ENCODE results near the gene C1orf174.

The C1orf174 gene

GRCh38 chr1:3852711-3853485, 47.2 kb downstream of the C1orf174 start:
- H3K9me3 ChIP-seq (ENCODE audit: control insufficient read depth, insufficient read depth, low read length): no peaks in the 10 kb centered on the region
- H3K36me3 ChIP-seq (ENCODE audit: control insufficient read depth, insufficient read depth, low read length): peaks cover 7% of the 10 kb centered on the region
- no peak overlapping the region for H3K9ac ChIP-seq (ENCODE audit: low read depth, low read length)
- no peak overlapping the region for H3K4me3 ChIP-seq (ENCODE audit: low read depth, low read length)
- H3K27me3 ChIP-seq (ENCODE audit: control insufficient read depth, insufficient read depth, low read length): peaks cover under 1% of the 10 kb centered on the region
- peaks cover 3% of the 10 kb centered on the region for H3K4me1 ChIP-seq (ENCODE audit: control insufficient read depth, insufficient read depth, low read length)

- Histone ChIP-seq H3K9me3 (ENCODE audit: control insufficient read depth, insufficient read depth, low read length) (no peaks in the 10 kb centered on the region), H3K4me3 (ENCODE audit: low read depth, low read length) (no peak overlapping the region), H3K36me3 (ENCODE audit: control insufficient read depth, insufficient read depth, low read length) (peaks cover 10% of the 10 kb centered on the region), H3K4me1 (ENCODE audit: control insufficient read depth, insufficient read depth, low read length) (peaks cover 3% of the 10 kb centered on the region), H3K27me3 (ENCODE audit: control insufficient read depth, insufficient read depth, low read length) (no peaks in the 10 kb centered on the region), H3K9ac (ENCODE audit: low read depth, low read length) (no peak overlapping the region)
Measured at GRCh38 chr1:3852091-3852490, 48.0 kb downstream of the C1orf174 start.

GRCh38 chr1:3851292-3851691, 48.8 kb downstream of the C1orf174 start:
- Histone ChIP-seq H3K36me3 (ENCODE audit: control insufficient read depth, insufficient read depth, low read length) (peaks cover 10% of the 10 kb centered on the region), H3K9me3 (ENCODE audit: control insufficient read depth, insufficient read depth, low read length) (no peaks in the 10 kb centered on the region), H3K9ac (ENCODE audit: low read depth, low read length) (no peak overlapping the region), H3K4me3 (ENCODE audit: low read depth, low read length) (no peak overlapping the region), H3K27me3 (ENCODE audit: control insufficient read depth, insufficient read depth, low read length) (no peaks in the 10 kb centered on the region), H3K4me1 (ENCODE audit: control insufficient read depth, insufficient read depth, low read length) (peaks cover 3% of the 10 kb centered on the region)

GRCh38 chr1:3850857-3851256, 49.2 kb downstream of the C1orf174 start:
- H3K27me3 ChIP-seq (ENCODE audit: control insufficient read depth, insufficient read depth, low read length): no peaks in the 10 kb centered on the region
- H3K4me1 ChIP-seq (ENCODE audit: control insufficient read depth, insufficient read depth, low read length): peaks cover 2% of the 10 kb centered on the region
- H3K9ac ChIP-seq (ENCODE audit: low read depth, low read length): no peak overlapping the region
- H3K4me3 ChIP-seq (ENCODE audit: low read depth, low read length): no peak overlapping the region
- peaks cover 10% of the 10 kb centered on the region for H3K36me3 ChIP-seq (ENCODE audit: control insufficient read depth, insufficient read depth, low read length)
- no peaks in the 10 kb centered on the region for H3K9me3 ChIP-seq (ENCODE audit: control insufficient read depth, insufficient read depth, low read length)

- no peak overlapping the region for H3K9ac ChIP-seq (ENCODE audit: low read depth, low read length)
- H3K36me3 ChIP-seq (ENCODE audit: control insufficient read depth, insufficient read depth, low read length): peaks cover 10% of the 10 kb centered on the region
- no peaks in the 10 kb centered on the region for H3K9me3 ChIP-seq (ENCODE audit: control insufficient read depth, insufficient read depth, low read length)
- H3K4me3 ChIP-seq (ENCODE audit: low read depth, low read length): no peak overlapping the region
- no peaks in the 10 kb centered on the region for H3K27me3 ChIP-seq (ENCODE audit: control insufficient read depth, insufficient read depth, low read length)
- no peaks in the 10 kb centered on the region for H3K4me1 ChIP-seq (ENCODE audit: control insufficient read depth, insufficient read depth, low read length)
Measured at GRCh38 chr1:3847081-3847480, 53.0 kb downstream of the C1orf174 start.

GRCh38 chr1:3846541-3846940, 53.5 kb downstream of the C1orf174 start:
- H3K9ac ChIP-seq (ENCODE audit: low read depth, low read length): no peak overlapping the region
- H3K36me3 ChIP-seq (ENCODE audit: control insufficient read depth, insufficient read depth, low read length): peaks cover 12% of the 10 kb centered on the region
- H3K27me3 ChIP-seq (ENCODE audit: control insufficient read depth, insufficient read depth, low read length): no peaks in the 10 kb centered on the region
- no peaks in the 10 kb centered on the region for H3K9me3 ChIP-seq (ENCODE audit: control insufficient read depth, insufficient read depth, low read length)
- H3K4me1 ChIP-seq (ENCODE audit: control insufficient read depth, insufficient read depth, low read length): no peaks in the 10 kb centered on the region
- no peak overlapping the region for H3K4me3 ChIP-seq (ENCODE audit: low read depth, low read length)

- H3K36me3 ChIP-seq (ENCODE audit: control insufficient read depth, insufficient read depth, low read length): peaks cover 16% of the 10 kb centered on the region
- no peaks in the 10 kb centered on the region for H3K9me3 ChIP-seq (ENCODE audit: control insufficient read depth, insufficient read depth, low read length)
- H3K4me1 ChIP-seq (ENCODE audit: control insufficient read depth, insufficient read depth, low read length): no peaks in the 10 kb centered on the region
- no peaks in the 10 kb centered on the region for H3K27me3 ChIP-seq (ENCODE audit: control insufficient read depth, insufficient read depth, low read length)
- no peak overlapping the region for H3K9ac ChIP-seq (ENCODE audit: low read depth, low read length)
- no peak overlapping the region for H3K4me3 ChIP-seq (ENCODE audit: low read depth, low read length)
Measured at GRCh38 chr1:3842912-3843311, 57.2 kb downstream of the C1orf174 start.

- no peaks in the 10 kb centered on the region for H3K9me3 ChIP-seq (ENCODE audit: control insufficient read depth, insufficient read depth, low read length)
- H3K4me1 ChIP-seq (ENCODE audit: control insufficient read depth, insufficient read depth, low read length): no peaks in the 10 kb centered on the region
- no peak overlapping the region for H3K9ac ChIP-seq (ENCODE audit: low read depth, low read length)
- no peaks in the 10 kb centered on the region for H3K27me3 ChIP-seq (ENCODE audit: control insufficient read depth, insufficient read depth, low read length)
- peaks cover 15% of the 10 kb centered on the region for H3K36me3 ChIP-seq (ENCODE audit: control insufficient read depth, insufficient read depth, low read length)
- no peak overlapping the region for H3K4me3 ChIP-seq (ENCODE audit: low read depth, low read length)
Measured at GRCh38 chr1:3841491-3841890, 58.6 kb downstream of the C1orf174 start.

All from iPS-15b (cell line).